Upper lobe of left lung (tissue), 4 donors: ENCODE data around the gene STK36.

Source experiments
- EP300 ChIP-seq, 4 donors: sonication (generic); formaldehyde crosslinking; IDR thresholded peaks; one replicate each; pipeline ENCODE4 v1.5.1; 2017; ENCODE audit warnings: antibody characterized with exemption in 4 of 4, control low read depth in 2 of 4
- POLR2A ChIP-seq, 4 donors: fragments of 450-650 bp; IDR thresholded peaks; one replicate each; pipeline ENCODE4 v1.5.1; 2016 to 2017; ENCODE audit warnings: antibody characterized with exemption in 4 of 4, mild to moderate bottlenecking in 2 of 4
- POLR2AphosphoS5 ChIP-seq, 2 donors: sonication (generic); formaldehyde crosslinking; IDR thresholded peaks; one replicate each; pipeline ENCODE4 v1.5.1; 2017; ENCODE audit warnings: antibody characterized with exemption in 2 of 2
- TF ChIP-seq, protein P1 (sequence below), 6 experiments: fragments of 450-650 bp in 4 of 6; fragments of 200-600 bp in 2 of 6; sonication (generic) in 2 of 6; IDR thresholded peaks; one replicate each; pipeline ENCODE4 v1.5.1; 2016 to 2019; ENCODE audit warnings: antibody characterized with exemption in 6 of 6

DNA sequence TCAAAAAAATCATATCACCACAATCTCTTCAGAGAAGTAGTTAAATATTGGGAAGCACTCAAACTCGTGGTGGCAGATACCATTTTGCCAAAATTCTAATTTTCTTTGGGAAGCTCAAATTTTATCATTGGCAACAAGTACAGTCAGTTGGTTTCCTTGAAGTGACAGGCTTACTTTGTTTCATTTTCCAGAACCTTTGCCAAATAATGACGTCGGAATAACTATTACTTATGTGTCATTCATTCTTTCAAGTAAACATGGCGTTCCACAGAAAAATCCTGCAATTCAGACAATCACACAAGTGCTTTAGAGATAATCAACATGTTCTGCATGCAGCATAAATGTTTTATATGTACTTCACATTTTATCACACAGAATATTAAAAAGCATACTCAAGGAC lies 44.2 kb downstream of the STK36 start:
- TF ChIP-seq, protein P1, sequence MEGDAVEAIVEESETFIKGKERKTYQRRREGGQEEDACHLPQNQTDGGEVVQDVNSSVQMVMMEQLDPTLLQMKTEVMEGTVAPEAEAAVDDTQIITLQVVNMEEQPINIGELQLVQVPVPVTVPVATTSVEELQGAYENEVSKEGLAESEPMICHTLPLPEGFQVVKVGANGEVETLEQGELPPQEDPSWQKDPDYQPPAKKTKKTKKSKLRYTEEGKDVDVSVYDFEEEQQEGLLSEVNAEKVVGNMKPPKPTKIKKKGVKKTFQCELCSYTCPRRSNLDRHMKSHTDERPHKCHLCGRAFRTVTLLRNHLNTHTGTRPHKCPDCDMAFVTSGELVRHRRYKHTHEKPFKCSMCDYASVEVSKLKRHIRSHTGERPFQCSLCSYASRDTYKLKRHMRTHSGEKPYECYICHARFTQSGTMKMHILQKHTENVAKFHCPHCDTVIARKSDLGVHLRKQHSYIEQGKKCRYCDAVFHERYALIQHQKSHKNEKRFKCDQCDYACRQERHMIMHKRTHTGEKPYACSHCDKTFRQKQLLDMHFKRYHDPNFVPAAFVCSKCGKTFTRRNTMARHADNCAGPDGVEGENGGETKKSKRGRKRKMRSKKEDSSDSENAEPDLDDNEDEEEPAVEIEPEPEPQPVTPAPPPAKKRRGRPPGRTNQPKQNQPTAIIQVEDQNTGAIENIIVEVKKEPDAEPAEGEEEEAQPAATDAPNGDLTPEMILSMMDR (IDR thresholded peaks at IDR 0.05) = no peak
- TF ChIP-seq POLR2A (IDR thresholded peaks at IDR 0.05) = no peak
- no peak for TF ChIP-seq EP300 (IDR thresholded peaks at IDR 0.05)
- TF ChIP-seq POLR2AphosphoS5 (IDR thresholded peaks at IDR 0.05) = no peak
